Activated CD4-positive, alpha-beta T cell treated with anti-CD3 and anti-CD28 coated beads, Interleukin-2, amount 10 ng/mL, durations not matched to agents 7 days and 5 days (primary cell): ENCODE data around the gene APMAP. TPM values are rescaled to one million over a fixed set of nuclear protein-coding genes. Genes with fewer than 3 reads are reported as not detected.

Source experiments
- CTCF ChIA-PET: fragments of 350-600 bp; sonication (Branson Sonifier 250); formaldehyde crosslinking; loops from one replicate; lab custom pipeline; 2021; ENCODE audit warnings: antibody characterized with exemption; lab: Charles Lee
- POLR2A ChIA-PET: fragments of 350-600 bp; sonication (Branson Sonifier 250); formaldehyde crosslinking; loops from one replicate; lab custom pipeline; 2021; ENCODE audit warnings: antibody characterized with exemption; lab: Charles Lee
- DNase-seq: peaks from one replicate; pipeline ENCODE4 v3.0.0-alpha.2; 2020
- H3K27ac Mint-ChIP-seq: one replicate; pipeline ENCODE4 v1.8.0; 2021; ENCODE audit warnings: mild to moderate bottlenecking, moderate library complexity, mixed read lengths
- H3K27me3 Mint-ChIP-seq: one replicate; pipeline ENCODE4 v1.8.0; 2021; ENCODE audit warnings: mixed read lengths
- H3K36me3 Mint-ChIP-seq: one replicate; pipeline ENCODE4 v1.8.0; 2021; ENCODE audit warnings: low read depth, mixed read lengths
- H3K4me1 Mint-ChIP-seq: one replicate; pipeline ENCODE4 v1.8.0; 2021; ENCODE audit warnings: mixed read lengths
- H3K4me3 Mint-ChIP-seq: one replicate; pipeline ENCODE4 v1.8.0; 2021; ENCODE audit warnings: mild to moderate bottlenecking, moderate library complexity, mixed read lengths
- H3K9me3 Mint-ChIP-seq: one replicate; pipeline ENCODE4 v1.8.0; 2021; ENCODE audit warnings: mixed read lengths
- total RNA-seq, 2 experiments: library from RNA; stranded (reverse); gene quantifications; one replicate each; pipeline ENCODE4 v1.2.3, GENCODE V29; 2021

APMAP gene, protein sequence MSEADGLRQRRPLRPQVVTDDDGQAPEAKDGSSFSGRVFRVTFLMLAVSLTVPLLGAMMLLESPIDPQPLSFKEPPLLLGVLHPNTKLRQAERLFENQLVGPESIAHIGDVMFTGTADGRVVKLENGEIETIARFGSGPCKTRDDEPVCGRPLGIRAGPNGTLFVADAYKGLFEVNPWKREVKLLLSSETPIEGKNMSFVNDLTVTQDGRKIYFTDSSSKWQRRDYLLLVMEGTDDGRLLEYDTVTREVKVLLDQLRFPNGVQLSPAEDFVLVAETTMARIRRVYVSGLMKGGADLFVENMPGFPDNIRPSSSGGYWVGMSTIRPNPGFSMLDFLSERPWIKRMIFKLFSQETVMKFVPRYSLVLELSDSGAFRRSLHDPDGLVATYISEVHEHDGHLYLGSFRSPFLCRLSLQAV
- total RNA-seq, result 10 to 100 TPM; 38.7 to 41.3 TPM

DNA sequence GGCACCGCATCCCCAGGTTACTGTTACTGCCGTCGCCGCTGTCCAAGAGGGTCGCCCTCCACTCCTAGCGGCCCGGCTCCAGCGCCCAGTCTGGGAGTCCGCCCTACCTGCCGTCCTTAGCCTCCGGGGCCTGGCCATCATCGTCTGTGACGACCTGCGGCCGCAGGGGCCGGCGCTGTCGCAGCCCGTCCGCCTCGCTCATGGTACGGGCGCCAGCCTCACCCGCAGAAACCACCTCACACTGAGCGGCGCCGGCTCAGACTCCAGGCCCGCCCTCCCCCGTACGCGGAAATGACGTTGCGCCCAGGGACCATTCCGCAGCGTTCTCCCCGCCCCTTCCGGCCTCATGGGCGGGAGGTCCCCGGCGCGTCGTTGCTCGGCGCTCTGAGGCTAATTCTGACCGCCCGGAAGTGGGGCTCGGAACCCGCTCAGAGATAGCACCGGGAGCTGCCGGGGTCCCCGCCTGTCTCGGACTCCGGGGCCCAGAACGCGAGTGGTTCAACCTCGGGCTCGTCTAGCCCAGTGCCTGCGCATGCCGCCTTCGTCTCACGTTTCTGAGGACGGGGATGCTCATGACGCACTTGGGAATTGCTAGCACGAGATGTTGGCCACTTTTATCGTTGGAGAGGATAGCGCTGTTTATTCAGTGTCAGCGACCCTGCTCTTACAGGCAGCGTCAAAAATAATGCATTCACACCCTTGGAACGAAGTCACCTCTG, at the start of gene APMAP:
Gene APMAP, minus strand, starts transcription at position 265 of the 719 bp plus-strand sequence. Its CDS starts 63 bp downstream, at position 202.
- H3K4me1 Mint-ChIP-seq, result peaks cover 58% of the 10 kb centered on the region
- ChIA-PET CTCF (interaction anchor here (1.0 to 1.6 kb wide), 2 partner anchors 90 to 182 kb away, joined by 3 to 10 read pairs; no protein-coding TSS in a partner anchor), POLR2A (no interaction called here)
- peak within 1 kb of the TSS; percentile 97 for H3K4me3 Mint-ChIP-seq
- peaks cover 24% of the 10 kb centered on the region for H3K36me3 Mint-ChIP-seq
- H3K27ac Mint-ChIP-seq, result peak within 1 kb of the TSS; percentile 97
- H3K9me3 Mint-ChIP-seq, result no peaks in the 10 kb centered on the region
- DNase-seq, result peak; percentile 96
- H3K27me3 Mint-ChIP-seq, result peaks cover 4% of the 10 kb centered on the region

DNA sequence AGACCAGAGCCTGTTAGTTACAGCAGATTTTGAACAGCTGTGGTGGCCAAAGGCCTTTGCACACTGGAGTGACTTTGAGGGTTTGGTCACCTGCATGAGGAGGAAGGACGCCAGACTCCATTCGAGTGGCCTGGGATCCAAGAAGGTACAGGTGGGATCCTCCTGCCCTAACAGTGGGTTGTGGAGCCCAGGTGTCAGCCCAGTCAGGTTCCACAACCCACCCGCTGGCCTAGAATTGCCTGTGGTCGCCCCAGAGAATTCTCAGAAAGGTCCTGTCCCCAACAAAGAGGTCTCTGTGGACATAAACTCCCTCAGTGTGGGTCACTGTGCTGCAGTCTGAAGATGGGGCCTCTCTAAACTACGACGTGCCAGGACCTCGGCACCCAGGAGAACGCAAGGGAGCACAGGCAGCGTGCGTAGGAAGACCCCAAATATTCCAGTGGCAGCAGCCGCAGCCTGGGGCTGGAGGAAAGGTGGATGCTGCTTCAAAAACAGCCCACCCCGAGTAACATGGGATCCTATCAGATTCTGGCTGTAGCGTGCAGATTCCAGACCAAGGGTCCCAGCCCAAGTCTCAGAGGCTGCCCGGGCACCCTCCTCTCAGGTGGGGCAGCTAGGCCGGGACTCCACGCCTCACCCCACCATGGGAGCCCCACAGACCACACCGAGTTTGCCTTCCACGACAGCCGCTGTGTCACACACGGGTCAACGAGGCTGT, 49.4 kb upstream of the APMAP start:
- DNase-seq, result no peak
- H3K4me1 Mint-ChIP-seq, result peaks cover 47% of the 10 kb centered on the region
- H3K36me3 Mint-ChIP-seq, result peaks cover 8% of the 10 kb centered on the region
- H3K9me3 Mint-ChIP-seq, result no peaks in the 10 kb centered on the region
- no peaks in the 10 kb centered on the region for H3K27me3 Mint-ChIP-seq
- ChIA-PET POLR2A (no interaction called here), CTCF (no interaction called here)
- H3K27ac Mint-ChIP-seq, result peak overlapping the region; percentile 98
- no peak overlapping the region for H3K4me3 Mint-ChIP-seq

DNA sequence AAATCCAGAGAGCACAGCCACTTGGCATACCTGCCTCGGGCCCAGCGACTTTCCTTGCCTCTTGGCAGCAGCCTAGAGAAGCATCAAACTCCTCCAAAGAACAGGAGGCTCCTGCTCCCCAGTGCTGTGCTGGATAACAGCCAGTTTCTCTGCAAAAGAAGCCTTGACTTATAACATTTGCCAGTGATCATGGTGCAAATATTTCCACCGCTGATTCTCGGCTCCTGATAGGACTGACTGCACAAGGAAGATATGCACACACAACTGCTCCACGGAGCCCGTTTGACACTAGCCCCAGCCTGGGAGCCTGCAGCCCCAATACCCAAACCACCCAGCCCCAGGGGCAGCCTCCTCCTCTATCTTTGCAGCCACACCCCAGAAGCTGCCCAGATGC, 47.9 kb upstream of the APMAP start:
- Mint-ChIP-seq H3K4me1 (peaks cover 62% of the 10 kb centered on the region), H3K27me3 (no peaks in the 10 kb centered on the region), H3K9me3 (no peaks in the 10 kb centered on the region), H3K4me3 (no peak overlapping the region), H3K36me3 (peaks cover 5% of the 10 kb centered on the region), H3K27ac (no peak overlapping the region)
- DNase-seq, result no peak
- ChIA-PET POLR2A (no interaction called here), CTCF (no interaction called here)

DNA sequence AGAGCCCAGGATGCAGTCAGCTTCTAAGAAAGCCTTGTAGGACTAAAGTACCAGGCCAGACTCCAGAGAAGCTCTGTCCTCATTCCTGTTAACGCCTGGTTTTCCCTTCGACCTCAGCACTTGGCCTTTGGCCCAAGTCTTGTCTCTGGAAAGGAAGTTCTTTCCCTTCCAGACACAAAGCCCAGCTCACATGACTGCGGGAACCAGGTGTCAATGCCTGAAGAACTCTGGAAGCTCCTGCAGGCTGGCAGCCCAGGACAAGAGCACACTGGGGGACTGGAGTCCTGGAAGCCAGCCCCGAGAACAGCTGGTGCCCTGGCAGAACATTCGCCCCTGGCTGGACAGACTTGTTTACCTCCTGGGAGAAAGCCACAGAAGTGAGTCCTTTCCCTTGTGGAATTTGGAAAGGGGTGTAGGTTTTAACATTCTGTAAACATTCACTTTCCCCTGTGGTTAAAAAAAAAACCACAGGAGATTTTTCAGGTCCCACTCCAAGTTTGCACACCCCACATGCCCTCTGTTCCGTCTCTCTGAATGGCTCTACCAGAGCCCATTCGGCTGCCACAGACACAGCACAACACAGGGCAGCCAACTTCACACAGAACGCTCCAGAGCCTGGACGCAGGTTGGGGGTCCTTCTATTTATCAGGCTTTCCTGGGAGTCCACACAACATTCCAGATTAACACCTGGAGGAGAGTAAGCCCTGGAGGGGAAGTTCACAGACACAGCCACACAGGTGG, 47.3 kb upstream of the APMAP start:
- Mint-ChIP-seq H3K4me3 (no peak overlapping the region), H3K36me3 (peaks cover 5% of the 10 kb centered on the region), H3K27ac (no peak overlapping the region), H3K4me1 (peaks cover 66% of the 10 kb centered on the region), H3K9me3 (no peaks in the 10 kb centered on the region), H3K27me3 (no peaks in the 10 kb centered on the region)
- CTCF ChIA-PET, result no interaction called here
- DNase-seq, result no peak
- POLR2A ChIA-PET, result no interaction called here

DNA sequence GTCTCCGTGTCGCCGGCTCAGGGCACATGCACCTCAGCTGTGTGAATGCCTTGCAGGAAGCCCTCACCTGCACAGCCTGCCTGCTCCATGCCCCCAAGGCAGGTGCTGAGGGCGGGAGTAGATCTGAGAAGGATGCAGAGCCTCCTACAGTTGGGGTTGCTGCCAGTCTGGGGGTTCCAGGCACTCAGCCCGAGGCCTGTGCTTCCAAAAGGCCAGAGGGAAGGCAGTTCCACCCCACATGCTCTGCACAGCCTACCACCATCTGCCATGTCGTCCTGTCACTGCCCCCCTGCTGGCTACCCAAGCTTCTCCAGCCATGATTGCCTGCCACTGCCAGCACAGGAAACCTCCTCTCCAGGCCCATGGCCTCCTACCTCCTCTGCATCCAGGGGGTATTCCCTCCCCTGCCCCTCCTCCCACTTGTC, 46.1 kb upstream of the APMAP start:
- peaks cover 63% of the 10 kb centered on the region for H3K4me1 Mint-ChIP-seq
- ChIA-PET POLR2A (no interaction called here), CTCF (interaction anchor here (0.6 to 1.4 kb wide), 2 partner anchors 44 to 408 kb away, joined by 3 read pairs; no protein-coding TSS in a partner anchor)
- H3K27me3 Mint-ChIP-seq, result no peaks in the 10 kb centered on the region
- peak overlapping the region; percentile 5 for H3K27ac Mint-ChIP-seq
- H3K9me3 Mint-ChIP-seq, result no peaks in the 10 kb centered on the region
- peaks cover 5% of the 10 kb centered on the region for H3K36me3 Mint-ChIP-seq
- DNase-seq, result no peak
- no peak overlapping the region for H3K4me3 Mint-ChIP-seq

DNA sequence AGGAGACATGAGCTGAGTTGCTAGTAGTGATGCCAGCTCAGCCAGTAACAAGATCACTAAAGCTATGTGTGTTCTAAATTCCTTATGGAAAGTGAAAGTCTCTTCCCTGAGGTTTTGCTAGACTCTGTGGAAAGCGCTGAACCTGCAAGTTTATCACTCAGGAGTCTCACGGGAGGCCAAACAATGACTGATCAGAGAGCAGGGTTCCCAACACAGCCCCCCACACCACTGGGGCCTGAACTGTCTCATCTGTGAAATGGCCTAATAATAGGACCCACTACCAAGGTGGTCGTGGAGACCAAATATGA, 45.5 kb upstream of the APMAP start:
- CTCF ChIA-PET, result interaction anchor here (1.4 kb wide), 1 partner anchor 44 kb away, joined by 3 read pairs; no protein-coding TSS in a partner anchor
- peaks cover 4% of the 10 kb centered on the region for H3K36me3 Mint-ChIP-seq
- no peaks in the 10 kb centered on the region for H3K9me3 Mint-ChIP-seq
- H3K27me3 Mint-ChIP-seq, result no peaks in the 10 kb centered on the region
- peak overlapping the region; percentile 25 for H3K27ac Mint-ChIP-seq
- POLR2A ChIA-PET, result no interaction called here
- DNase-seq, result no peak
- H3K4me3 Mint-ChIP-seq, result no peak overlapping the region
- peaks cover 57% of the 10 kb centered on the region for H3K4me1 Mint-ChIP-seq

DNA sequence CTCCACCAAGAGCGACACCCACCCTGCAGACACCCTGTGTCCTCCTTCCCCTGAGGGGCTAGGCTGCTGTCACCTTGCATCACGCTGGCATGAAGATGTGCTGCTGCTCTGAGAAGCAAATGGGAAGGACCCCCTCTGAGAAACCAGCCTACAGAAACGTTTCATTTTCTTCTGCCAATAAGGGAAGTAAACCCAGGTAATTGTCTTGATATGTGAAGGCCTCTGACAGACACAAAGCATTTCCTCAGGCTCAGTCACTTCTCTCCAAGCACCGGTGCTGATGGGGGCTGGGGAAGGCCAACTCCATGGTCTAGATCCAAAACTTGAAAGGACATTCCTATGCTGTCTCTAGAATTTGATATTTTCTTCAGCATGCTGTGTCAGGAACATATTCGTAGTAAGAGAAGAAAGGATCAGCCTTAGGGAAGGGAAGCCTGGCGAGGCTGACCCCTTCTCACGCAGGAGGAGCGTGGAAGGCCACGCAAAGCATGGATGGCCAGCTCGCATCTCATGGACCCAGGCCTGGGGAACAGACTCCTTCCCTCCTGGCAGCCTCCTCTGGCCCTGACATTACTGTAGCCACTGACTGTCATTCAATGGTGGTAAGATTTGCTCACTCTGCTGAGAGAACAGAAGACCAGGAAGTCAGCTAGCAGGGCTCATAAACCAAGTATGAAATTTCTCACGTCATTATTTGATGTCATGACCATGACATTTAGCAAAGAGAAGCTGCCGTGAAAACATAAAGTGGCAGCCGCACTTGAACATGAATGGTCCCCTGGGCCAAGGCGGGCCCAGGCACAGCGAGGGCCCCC, 44.9 kb upstream of the APMAP start:
- peaks cover 1% of the 10 kb centered on the region for H3K36me3 Mint-ChIP-seq
- CTCF ChIA-PET, result interaction anchor here (0.8 to 1.4 kb wide), 5 partner anchors 25 to 362 kb away, joined by 3 read pairs; no protein-coding TSS in a partner anchor
- H3K4me3 Mint-ChIP-seq, result peak overlapping the region; percentile 5
- no peaks in the 10 kb centered on the region for H3K27me3 Mint-ChIP-seq
- POLR2A ChIA-PET, result no interaction called here
- peak overlapping the region; percentile 83 for H3K27ac Mint-ChIP-seq
- H3K4me1 Mint-ChIP-seq, result peaks cover 52% of the 10 kb centered on the region
- no peaks in the 10 kb centered on the region for H3K9me3 Mint-ChIP-seq
- DNase-seq, result no peak

DNA sequence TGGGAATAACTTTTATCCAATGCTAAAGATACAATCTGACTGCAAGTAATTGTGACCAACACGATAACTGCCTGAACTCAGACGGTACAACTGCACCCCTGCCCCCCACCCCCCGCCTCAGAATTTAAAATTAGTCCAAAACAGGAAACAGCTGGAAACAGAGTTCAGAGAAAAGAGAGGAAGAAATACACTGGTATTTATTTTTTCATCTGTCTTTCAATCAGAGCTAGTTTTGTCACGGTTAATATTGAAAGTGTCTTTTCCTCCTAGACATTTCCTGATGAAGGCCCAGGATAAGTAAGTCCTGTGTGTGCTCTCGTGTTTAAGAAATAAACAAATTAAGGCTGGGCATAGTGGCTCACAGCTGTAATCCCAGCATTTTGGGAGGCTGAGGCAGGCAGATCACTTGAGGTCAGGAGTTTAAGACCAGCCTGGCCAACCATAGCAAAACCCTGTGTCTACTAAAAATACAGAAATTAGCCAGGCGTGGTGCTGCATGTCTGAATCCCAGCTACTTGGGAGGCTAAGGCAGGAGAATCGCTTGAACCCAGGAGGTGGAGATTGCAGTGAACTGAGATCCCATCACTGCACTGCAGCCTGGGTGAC, 43.9 kb upstream of the APMAP start:
- peak overlapping the region; percentile 20 for H3K4me3 Mint-ChIP-seq
- H3K4me1 Mint-ChIP-seq, result peaks cover 41% of the 10 kb centered on the region
- ChIA-PET CTCF (interaction anchor here (0.8 to 1.1 kb wide), 4 partner anchors 26 to 363 kb away, joined by 3 read pairs; no protein-coding TSS in a partner anchor), POLR2A (interaction anchor here (0.6 kb wide), 1 partner anchor 21 kb away, joined by 3 read pairs; the partner anchor contains the start of gene ACSS1)
- H3K27me3 Mint-ChIP-seq, result no peaks in the 10 kb centered on the region
- H3K27ac Mint-ChIP-seq, result peak overlapping the region; percentile 83
- H3K9me3 Mint-ChIP-seq, result no peaks in the 10 kb centered on the region
- peaks cover 1% of the 10 kb centered on the region for H3K36me3 Mint-ChIP-seq
- no peak for DNase-seq

DNA sequence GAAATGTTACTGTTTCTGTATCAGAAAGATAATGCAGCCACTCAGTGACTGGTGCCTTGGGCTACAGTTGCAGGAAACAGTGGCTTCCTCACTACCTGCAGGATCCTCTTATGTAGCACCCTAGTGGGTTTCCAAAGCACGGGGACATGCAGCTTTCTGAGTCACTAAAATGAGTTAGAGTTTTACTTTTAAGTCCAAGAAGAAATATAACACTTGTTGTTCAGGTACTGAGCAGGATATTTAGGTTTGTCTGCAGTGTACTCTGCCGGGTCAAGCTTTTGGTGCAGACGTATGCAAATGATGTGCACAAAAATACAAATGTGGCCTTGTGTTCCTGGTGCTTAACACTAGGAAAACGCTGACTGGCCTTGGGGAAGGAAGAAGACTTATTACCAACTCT, 43.4 kb upstream of the APMAP start:
- POLR2A ChIA-PET, result interaction anchor here (0.6 kb wide), 1 partner anchor 22 kb away, joined by 3 read pairs; the partner anchor contains the start of gene ACSS1
- peaks cover 1% of the 10 kb centered on the region for H3K36me3 Mint-ChIP-seq
- no peaks in the 10 kb centered on the region for H3K27me3 Mint-ChIP-seq
- H3K4me3 Mint-ChIP-seq, result no peak overlapping the region
- DNase-seq, result peak; percentile 43
- no peaks in the 10 kb centered on the region for H3K9me3 Mint-ChIP-seq
- peaks cover 41% of the 10 kb centered on the region for H3K4me1 Mint-ChIP-seq
- H3K27ac Mint-ChIP-seq, result peak overlapping the region; percentile 83
- CTCF ChIA-PET, result no interaction called here

DNA sequence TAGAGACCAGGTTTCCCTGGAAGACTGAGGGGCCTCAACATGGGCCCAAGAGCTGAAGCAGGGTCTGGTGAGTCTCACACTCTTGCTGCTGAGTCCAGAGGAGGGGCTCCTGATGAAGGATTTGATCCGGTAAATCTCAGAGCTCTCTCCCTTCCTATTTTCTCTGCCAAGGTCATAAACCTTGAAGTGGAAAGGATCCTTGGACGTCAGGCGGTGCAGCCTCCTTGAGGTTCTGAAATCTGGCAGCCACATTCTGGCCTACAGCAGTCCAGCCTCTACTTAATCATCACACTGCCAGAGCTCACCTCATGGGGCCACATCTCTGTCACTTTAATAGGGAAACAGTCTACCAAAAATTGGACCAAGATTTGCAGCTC, 41.4 kb upstream of the APMAP start:
- no peak for DNase-seq
- Mint-ChIP-seq H3K9me3 (no peaks in the 10 kb centered on the region), H3K27me3 (no peaks in the 10 kb centered on the region), H3K36me3 (peaks cover 8% of the 10 kb centered on the region), H3K4me1 (peaks cover 38% of the 10 kb centered on the region), H3K4me3 (no peak overlapping the region), H3K27ac (no peak overlapping the region)
- ChIA-PET CTCF (interaction anchor here (1.0 to 1.3 kb wide), 3 partner anchors 18 to 30 kb away, joined by 3 to 4 read pairs (median 3); no protein-coding TSS in a partner anchor), POLR2A (no interaction called here)

DNA sequence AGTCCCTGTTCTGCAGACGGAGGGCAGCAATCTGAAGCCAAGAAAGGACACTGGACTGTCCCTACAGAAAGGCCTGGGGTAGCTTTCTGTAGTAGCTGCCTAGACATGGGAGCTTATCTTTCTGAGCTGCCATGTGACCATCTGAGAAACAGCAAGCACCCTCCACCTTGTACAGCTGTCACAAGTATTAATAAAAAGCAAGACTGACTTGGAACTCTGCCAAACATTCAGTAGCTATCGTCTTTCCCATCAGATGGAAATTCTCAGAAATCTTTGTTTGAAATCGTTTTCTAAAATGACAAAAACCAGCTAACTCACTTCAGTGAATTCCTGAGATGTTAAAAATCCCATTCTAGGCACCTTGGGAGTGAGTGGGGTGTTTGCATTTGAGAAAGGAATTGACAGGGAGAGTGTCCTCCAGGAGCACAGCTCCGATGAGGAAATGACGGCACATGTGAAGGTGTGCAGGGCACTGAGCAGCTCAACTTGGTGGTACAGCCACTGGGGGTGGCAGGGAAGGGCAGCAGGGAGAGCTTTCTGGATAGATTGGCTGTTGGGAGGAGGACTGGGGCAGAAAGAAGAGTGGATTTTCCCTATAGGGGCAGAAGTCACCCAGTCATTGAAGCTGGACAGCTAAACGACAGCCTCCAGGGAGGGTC, 40.8 kb upstream of the APMAP start:
- Mint-ChIP-seq H3K9me3 (no peaks in the 10 kb centered on the region), H3K27ac (no peak overlapping the region), H3K4me3 (no peak overlapping the region), H3K36me3 (peaks cover 8% of the 10 kb centered on the region), H3K4me1 (peaks cover 33% of the 10 kb centered on the region), H3K27me3 (no peaks in the 10 kb centered on the region)
- ChIA-PET CTCF (interaction anchor here (1.0 to 1.3 kb wide), 3 partner anchors 18 to 31 kb away, joined by 3 to 4 read pairs (median 3); no protein-coding TSS in a partner anchor), POLR2A (no interaction called here)
- no peak for DNase-seq
